ENCODE measurements around the gene PCDHGC3. TPM values are rescaled to one million over a fixed set of nuclear protein-coding genes. Genes with fewer than 3 reads are reported as not detected.

The PCDHGC3 gene
- total RNA-seq, 1 donor, result 59.4 TPM

- Histone ChIP-seq H3K79me2 (ENCODE audit: insufficient read depth, low read length) (peaks cover 8% of the 10 kb centered on the region), H3K4me3 (ENCODE audit: insufficient read depth, low read length) (no peak overlapping the region), H3K27ac (ENCODE audit: low read depth, low read length) (peak overlapping the region; percentile 96), H3K9me3 (ENCODE audit: low read depth, low read length) (no peaks in the 10 kb centered on the region), H3K27me3 (ENCODE audit: insufficient read depth, low read length) (no peaks in the 10 kb centered on the region), H3K36me3 (ENCODE audit: insufficient read depth, low read length) (peaks cover 21% of the 10 kb centered on the region), H2AFZ (ENCODE audit: low read length) (no peak overlapping the region), H3K4me1 (ENCODE audit: insufficient read depth, low read length) (peaks cover 76% of the 10 kb centered on the region), H4K20me1 (ENCODE audit: insufficient read depth, low read length) (no peaks in the 10 kb centered on the region), H3K4me2 (ENCODE audit: insufficient read depth, low read length) (peak overlapping the region; percentile 94)
- DNase-seq (ENCODE audit: insufficient read length, low spot score, missing footprints), result no peak
- no peak for TF ChIP-seq CTCF (IDR thresholded peaks at IDR 0.05; ENCODE audit: extremely low read depth, low read depth, low read length)
These were observed 36.1 kb downstream of the PCDHGC3 start for GRCh38 chr5:141511771-141512325.

GRCh38 chr5:141512390-141512910 lies 36.7 kb downstream of the PCDHGC3 start:
- peak; percentile 79 for TF ChIP-seq CTCF (IDR thresholded peaks at IDR 0.05; ENCODE audit: extremely low read depth, low read depth, low read length)
- H3K4me1 ChIP-seq (ENCODE audit: insufficient read depth, low read length), result peaks cover 76% of the 10 kb centered on the region

GRCh38 chr5:141512911-141513626 lies 37.3 kb downstream of the PCDHGC3 start:
- no peaks in the 10 kb centered on the region for H4K20me1 ChIP-seq (ENCODE audit: insufficient read depth, low read length)
- peak; percentile 92 for DNase-seq (ENCODE audit: insufficient read length, low spot score, missing footprints)
- peak overlapping the region; percentile 40 for H2AFZ ChIP-seq (ENCODE audit: low read length)
- H3K79me2 ChIP-seq (ENCODE audit: insufficient read depth, low read length), result peaks cover 8% of the 10 kb centered on the region
- H3K4me3 ChIP-seq (ENCODE audit: insufficient read depth, low read length), result peak overlapping the region; percentile 75
- peaks cover 22% of the 10 kb centered on the region for H3K36me3 ChIP-seq (ENCODE audit: insufficient read depth, low read length)
- H3K9me3 ChIP-seq (ENCODE audit: low read depth, low read length), result no peaks in the 10 kb centered on the region
- peak overlapping the region; percentile 96 for H3K27ac ChIP-seq (ENCODE audit: low read depth, low read length)
- peak overlapping the region; percentile 94 for H3K4me2 ChIP-seq (ENCODE audit: insufficient read depth, low read length)
- no peaks in the 10 kb centered on the region for H3K27me3 ChIP-seq (ENCODE audit: insufficient read depth, low read length)
- no peak for TF ChIP-seq CTCF (IDR thresholded peaks at IDR 0.05; ENCODE audit: extremely low read depth, low read depth, low read length)
- H3K4me1 ChIP-seq (ENCODE audit: insufficient read depth, low read length), result peaks cover 74% of the 10 kb centered on the region

More at GRCh38 chr5:141512390-141512910, 36.7 kb downstream of the PCDHGC3 start:
- Histone ChIP-seq H3K79me2 (ENCODE audit: insufficient read depth, low read length) (peaks cover 8% of the 10 kb centered on the region), H3K27ac (ENCODE audit: low read depth, low read length) (peak overlapping the region; percentile 96), H2AFZ (ENCODE audit: low read length) (no peak overlapping the region), H3K9me3 (ENCODE audit: low read depth, low read length) (no peaks in the 10 kb centered on the region), H3K27me3 (ENCODE audit: insufficient read depth, low read length) (no peaks in the 10 kb centered on the region), H3K4me3 (ENCODE audit: insufficient read depth, low read length) (peak overlapping the region; percentile 75), H3K4me2 (ENCODE audit: insufficient read depth, low read length) (peak overlapping the region; percentile 94), H3K36me3 (ENCODE audit: insufficient read depth, low read length) (peaks cover 22% of the 10 kb centered on the region), H4K20me1 (ENCODE audit: insufficient read depth, low read length) (no peaks in the 10 kb centered on the region)
- DNase-seq (ENCODE audit: insufficient read length, low spot score, missing footprints), result peak; percentile 88

Measured in osteoblast (primary cell).